ENCODE results near the gene ZHX3. TPM values are rescaled to one million over a fixed set of nuclear protein-coding genes. Genes with fewer than 3 reads are reported as not detected.
A peak's percentile ranks its signal among the peaks of the same experiment; 100 is the strongest.

Gene ZHX3
- total RNA-seq, 1 donor, result 36.6 TPM

GRCh38 chr20:41362748-41363140 lies 45.2 kb upstream of the ZHX3 start:
- H4K20me1 ChIP-seq (ENCODE audit: insufficient read depth, low read length), result no peaks in the 10 kb centered on the region
- DNase-seq (ENCODE audit: insufficient read length, low spot score, missing footprints), result peak; percentile 73
- no peak overlapping the region for H2AFZ ChIP-seq (ENCODE audit: low read length)
- no peak overlapping the region for H3K27ac ChIP-seq (ENCODE audit: low read depth, low read length)
- H3K27me3 ChIP-seq (ENCODE audit: insufficient read depth, low read length), result peaks cover 31% of the 10 kb centered on the region
- H3K4me1 ChIP-seq (ENCODE audit: insufficient read depth, low read length), result no peaks in the 10 kb centered on the region
- H3K4me2 ChIP-seq (ENCODE audit: insufficient read depth, low read length), result no peak overlapping the region
- H3K79me2 ChIP-seq (ENCODE audit: insufficient read depth, low read length), result no peaks in the 10 kb centered on the region
- H3K36me3 ChIP-seq (ENCODE audit: insufficient read depth, low read length), result no peaks in the 10 kb centered on the region
- TF ChIP-seq CTCF (IDR thresholded peaks at IDR 0.05; ENCODE audit: extremely low read depth, low read depth, low read length), result no peak
- no peaks in the 10 kb centered on the region for H3K9me3 ChIP-seq (ENCODE audit: low read depth, low read length)
- H3K4me3 ChIP-seq (ENCODE audit: insufficient read depth, low read length), result no peak overlapping the region

GRCh38 chr20:41361757-41362747 lies 44.5 kb upstream of the ZHX3 start:
- Histone ChIP-seq H4K20me1 (ENCODE audit: insufficient read depth, low read length) (no peaks in the 10 kb centered on the region), H3K4me3 (ENCODE audit: insufficient read depth, low read length) (no peak overlapping the region), H3K4me1 (ENCODE audit: insufficient read depth, low read length) (no peaks in the 10 kb centered on the region), H3K9me3 (ENCODE audit: low read depth, low read length) (no peaks in the 10 kb centered on the region), H3K27ac (ENCODE audit: low read depth, low read length) (no peak overlapping the region), H3K36me3 (ENCODE audit: insufficient read depth, low read length) (no peaks in the 10 kb centered on the region), H3K79me2 (ENCODE audit: insufficient read depth, low read length) (no peaks in the 10 kb centered on the region), H3K27me3 (ENCODE audit: insufficient read depth, low read length) (peaks cover 24% of the 10 kb centered on the region), H2AFZ (ENCODE audit: low read length) (no peak overlapping the region), H3K4me2 (ENCODE audit: insufficient read depth, low read length) (no peak overlapping the region)
- no peak for TF ChIP-seq CTCF (IDR thresholded peaks at IDR 0.05; ENCODE audit: extremely low read depth, low read depth, low read length)
- DNase-seq (ENCODE audit: insufficient read length, low spot score, missing footprints), result peak; percentile 78

- H3K4me1 ChIP-seq (ENCODE audit: insufficient read depth, low read length), result no peaks in the 10 kb centered on the region
- TF ChIP-seq CTCF (IDR thresholded peaks at IDR 0.05; ENCODE audit: extremely low read depth, low read depth, low read length), result no peak
- H3K27me3 ChIP-seq (ENCODE audit: insufficient read depth, low read length), result peaks cover 17% of the 10 kb centered on the region
- no peaks in the 10 kb centered on the region for H3K9me3 ChIP-seq (ENCODE audit: low read depth, low read length)
- peak; percentile 79 for DNase-seq (ENCODE audit: insufficient read length, low spot score, missing footprints)
- no peaks in the 10 kb centered on the region for H4K20me1 ChIP-seq (ENCODE audit: insufficient read depth, low read length)
- H2AFZ ChIP-seq (ENCODE audit: low read length), result no peak overlapping the region
- H3K4me2 ChIP-seq (ENCODE audit: insufficient read depth, low read length), result no peak overlapping the region
- no peak overlapping the region for H3K4me3 ChIP-seq (ENCODE audit: insufficient read depth, low read length)
- no peaks in the 10 kb centered on the region for H3K36me3 ChIP-seq (ENCODE audit: insufficient read depth, low read length)
- no peaks in the 10 kb centered on the region for H3K79me2 ChIP-seq (ENCODE audit: insufficient read depth, low read length)
- no peak overlapping the region for H3K27ac ChIP-seq (ENCODE audit: low read depth, low read length)
Measured at GRCh38 chr20:41360831-41361756, 43.6 kb upstream of the ZHX3 start.
